GM10248 (cell line): ENCODE data around the gene EHBP1L1.

Experiments
- CTCF ChIA-PET: fragments of 300-600 bp; sonication (Branson Sonifier 250); formaldehyde crosslinking; extraction: SDS; loops from one replicate; lab custom pipeline; 2021; ENCODE audit warnings: antibody characterized with exemption; lab: Yijun Ruan, JAX
- POLR2A ChIA-PET: fragments of 350-650 bp; sonication (Branson Sonifier 250); formaldehyde crosslinking; extraction: SDS; loops from one replicate; lab custom pipeline; 2020; ENCODE audit warnings: antibody characterized with exemption; lab: Yijun Ruan, JAX
- DNase-seq: peaks from one replicate; pipeline ENCODE4 v3.0.0; 2012; ENCODE audit errors: extremely low spot score
- TF ChIP-seq, protein P1 (sequence below): IDR thresholded peaks from 2 replicates; pipeline ENCODE4 v1.5.1; 2012; ENCODE audit warnings: mild to moderate bottlenecking, low read depth; ENCODE audit errors: extremely low read depth, missing control alignments, control extremely low read depth

EHBP1L1 gene

DNA sequence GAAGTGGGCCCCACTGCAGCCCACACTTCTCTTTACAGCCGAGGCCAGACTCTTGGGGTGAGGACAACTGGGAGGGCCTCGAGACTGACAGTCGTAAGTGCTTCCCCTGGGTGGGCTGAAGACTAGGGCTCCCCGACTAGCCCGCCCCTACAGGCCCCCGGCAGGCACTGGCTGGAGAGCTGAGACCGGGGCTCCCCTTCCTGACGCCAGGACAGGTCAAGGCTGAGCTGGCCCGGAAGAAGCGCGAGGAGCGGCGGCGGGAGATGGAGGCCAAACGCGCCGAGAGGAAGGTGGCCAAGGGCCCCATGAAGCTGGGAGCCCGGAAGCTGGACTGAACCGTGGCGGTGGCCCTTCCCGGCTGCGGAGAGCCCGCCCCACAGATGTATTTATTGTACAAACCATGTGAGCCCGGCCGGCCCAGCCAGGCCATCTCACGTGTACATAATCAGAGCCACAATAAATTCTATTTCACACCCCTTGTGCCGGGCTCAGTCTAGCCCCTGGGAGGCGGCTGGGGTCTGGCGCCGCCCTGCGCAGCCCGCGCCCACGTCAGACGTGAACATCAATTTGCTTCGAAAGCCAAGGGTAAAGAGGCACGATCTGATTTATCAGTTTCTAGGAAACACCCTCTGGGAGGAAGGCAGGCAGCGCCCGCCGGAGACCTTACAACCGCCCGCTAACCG lies 37.5 kb upstream of the EHBP1L1 start:
- TF ChIP-seq, protein P1, sequence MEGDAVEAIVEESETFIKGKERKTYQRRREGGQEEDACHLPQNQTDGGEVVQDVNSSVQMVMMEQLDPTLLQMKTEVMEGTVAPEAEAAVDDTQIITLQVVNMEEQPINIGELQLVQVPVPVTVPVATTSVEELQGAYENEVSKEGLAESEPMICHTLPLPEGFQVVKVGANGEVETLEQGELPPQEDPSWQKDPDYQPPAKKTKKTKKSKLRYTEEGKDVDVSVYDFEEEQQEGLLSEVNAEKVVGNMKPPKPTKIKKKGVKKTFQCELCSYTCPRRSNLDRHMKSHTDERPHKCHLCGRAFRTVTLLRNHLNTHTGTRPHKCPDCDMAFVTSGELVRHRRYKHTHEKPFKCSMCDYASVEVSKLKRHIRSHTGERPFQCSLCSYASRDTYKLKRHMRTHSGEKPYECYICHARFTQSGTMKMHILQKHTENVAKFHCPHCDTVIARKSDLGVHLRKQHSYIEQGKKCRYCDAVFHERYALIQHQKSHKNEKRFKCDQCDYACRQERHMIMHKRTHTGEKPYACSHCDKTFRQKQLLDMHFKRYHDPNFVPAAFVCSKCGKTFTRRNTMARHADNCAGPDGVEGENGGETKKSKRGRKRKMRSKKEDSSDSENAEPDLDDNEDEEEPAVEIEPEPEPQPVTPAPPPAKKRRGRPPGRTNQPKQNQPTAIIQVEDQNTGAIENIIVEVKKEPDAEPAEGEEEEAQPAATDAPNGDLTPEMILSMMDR = no peak
- CTCF ChIA-PET = interaction anchor here (2.6 kb wide), 1 partner anchor 38 kb away, joined by 5 read pairs; the partner anchor contains the start of gene EHBP1L1
- POLR2A ChIA-PET = interaction anchor here (0.5 to 1.4 kb wide), 2 partner anchors 41 to 749 kb away, joined by 3 to 6 read pairs; no protein-coding TSS in a partner anchor
- no peak for DNase-seq

DNA sequence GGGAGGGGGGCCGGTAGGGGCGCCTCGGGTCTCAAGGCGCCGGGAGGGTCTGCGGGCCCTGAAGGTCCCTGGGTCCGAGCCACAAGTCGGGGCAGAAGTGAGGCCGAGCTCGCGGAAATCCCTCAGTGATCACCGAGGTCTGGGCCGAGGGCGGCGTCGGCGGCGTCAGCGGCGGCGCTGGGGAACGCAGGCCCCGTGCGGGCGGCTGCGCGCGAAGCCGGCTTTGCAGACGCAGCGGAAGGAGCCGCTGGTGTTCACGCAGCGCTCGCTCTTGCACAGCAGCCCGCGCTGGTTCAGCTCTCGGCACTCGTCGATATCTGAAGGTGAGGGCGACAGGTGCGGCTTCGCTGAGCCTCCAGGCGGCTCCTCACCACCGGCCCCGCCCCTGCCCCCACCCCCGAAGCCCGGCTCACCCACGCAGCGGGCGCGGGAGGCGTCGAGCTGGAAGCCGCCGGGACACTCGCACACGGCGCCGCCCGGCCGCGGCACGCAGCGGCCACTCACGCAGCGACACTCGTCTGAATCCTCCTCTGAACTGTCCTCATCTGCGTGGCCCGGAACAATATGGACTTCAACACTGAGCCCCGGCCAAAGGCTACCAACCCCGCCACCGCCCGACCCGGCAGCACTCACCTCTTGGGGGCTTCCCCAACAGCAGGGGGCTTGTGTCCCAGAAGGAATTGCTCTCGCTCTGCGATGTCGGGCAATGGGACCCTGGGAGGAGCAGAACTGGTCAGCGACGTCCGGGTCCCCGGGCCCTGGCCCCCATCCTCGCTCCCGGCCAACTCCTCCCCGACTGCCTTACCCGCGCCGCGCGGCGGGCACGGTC lies 36.7 kb upstream of the EHBP1L1 start:
- no peak for DNase-seq
- CTCF ChIA-PET = interaction anchor here (0.9 to 6.1 kb wide), 20 partner anchors 12 to 264 kb away, joined by 3 to 86 read pairs (median 9); partner anchors contain the start of genes DPF2, EHBP1L1, FAM89B and KCNK7
- TF ChIP-seq, protein P1 = no peak
- POLR2A ChIA-PET = interaction anchor here (0.5 to 1.9 kb wide), 4 partner anchors 14 to 748 kb away, joined by 3 to 6 read pairs (median 4); partner anchors contain the start of gene MALAT1

DNA sequence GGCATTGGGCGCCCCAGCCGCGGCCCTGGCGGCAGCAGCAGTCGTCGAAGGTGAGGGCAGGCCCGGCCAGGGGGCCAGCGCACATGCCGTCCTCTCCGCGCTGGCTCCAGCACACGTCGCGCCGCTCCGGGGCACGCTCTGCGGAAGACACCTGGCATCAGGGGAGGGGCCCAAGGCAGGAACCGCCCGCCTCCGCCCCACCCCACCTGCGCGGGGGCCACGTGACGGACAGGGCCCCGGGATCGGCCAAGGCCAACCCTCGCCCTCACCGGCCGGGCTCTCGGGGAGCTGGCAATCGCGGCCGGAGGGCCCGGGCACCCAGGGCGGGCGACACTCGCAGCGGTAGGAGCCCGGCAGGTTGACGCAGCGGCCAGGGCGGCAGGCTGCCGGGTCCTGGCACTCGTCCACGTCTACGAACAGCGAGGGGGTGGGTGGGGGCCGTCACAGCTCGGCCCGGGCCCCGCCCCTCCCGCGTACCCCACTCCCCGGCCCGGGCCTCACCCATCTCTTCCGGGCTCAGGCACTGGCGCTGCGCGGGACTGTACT lies 36.0 kb upstream of the EHBP1L1 start:
- POLR2A ChIA-PET = interaction anchor here (0.6 to 2.1 kb wide), 6 partner anchors 13 to 117 kb away, joined by 3 to 15 read pairs (median 4); partner anchors contain the start of genes MALAT1, NEAT1 and SCYL1
- CTCF ChIA-PET = interaction anchor here (0.7 to 6.1 kb wide), 34 partner anchors 9 to 265 kb away, joined by 3 to 86 read pairs (median 6); partner anchors contain the start of genes DPF2, EHBP1L1, FAM89B and KCNK7
- TF ChIP-seq, protein P1 = no peak
- DNase-seq = peak; percentile 85

DNA sequence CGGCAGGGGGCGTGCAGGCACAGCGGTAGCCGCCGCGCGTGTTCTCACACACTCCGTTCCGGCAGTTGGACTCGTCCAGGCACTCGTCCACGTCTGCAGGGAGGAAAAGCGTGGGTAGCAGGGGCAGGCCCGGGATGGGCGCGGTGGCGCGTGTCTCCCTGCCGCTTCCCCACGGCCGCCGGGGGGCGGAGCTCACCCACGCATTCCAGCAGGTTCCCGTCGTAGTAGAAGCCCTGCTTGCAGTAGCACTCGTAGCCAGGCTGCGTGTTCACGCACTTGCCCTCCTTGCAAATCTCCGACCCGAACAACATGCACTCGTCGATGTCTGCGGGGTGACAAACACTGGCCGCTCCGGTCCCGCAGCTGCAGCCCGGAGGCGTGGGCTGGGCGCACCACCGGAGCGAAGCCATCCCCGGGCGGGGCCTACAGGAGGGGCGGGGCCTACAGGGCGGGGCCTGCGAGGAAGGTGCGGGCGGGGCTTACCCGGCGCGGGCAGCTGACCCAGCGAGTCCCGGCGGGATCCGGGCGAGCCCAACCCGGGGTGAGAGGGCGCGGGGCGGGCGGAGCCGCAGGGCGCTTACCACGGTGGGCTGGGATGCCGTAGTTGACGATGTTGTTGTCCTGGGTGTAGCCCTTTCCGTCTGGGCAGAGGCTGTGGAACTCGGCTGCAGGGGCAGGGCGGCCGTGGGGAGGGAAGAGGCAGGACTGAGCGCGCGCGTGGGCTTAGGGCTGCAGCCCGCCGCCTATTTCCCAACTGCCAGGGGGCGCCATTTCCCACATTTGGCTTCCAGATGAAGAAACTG lies 35.4 kb upstream of the EHBP1L1 start:
- TF ChIP-seq, protein P1 = peak; percentile 81
- ChIA-PET POLR2A (interaction anchor here (0.5 to 2.1 kb wide), 9 partner anchors 9 to 118 kb away, joined by 3 to 15 read pairs (median 4); partner anchors contain the start of genes MALAT1, NEAT1 and SCYL1), CTCF (interaction anchor here (0.7 to 6.1 kb wide), 46 partner anchors 8 to 266 kb away, joined by 3 to 86 read pairs (median 6); partner anchors contain the start of genes DPF2, EHBP1L1, FAM89B and KCNK7)
- peak; percentile 98 for DNase-seq

DNA sequence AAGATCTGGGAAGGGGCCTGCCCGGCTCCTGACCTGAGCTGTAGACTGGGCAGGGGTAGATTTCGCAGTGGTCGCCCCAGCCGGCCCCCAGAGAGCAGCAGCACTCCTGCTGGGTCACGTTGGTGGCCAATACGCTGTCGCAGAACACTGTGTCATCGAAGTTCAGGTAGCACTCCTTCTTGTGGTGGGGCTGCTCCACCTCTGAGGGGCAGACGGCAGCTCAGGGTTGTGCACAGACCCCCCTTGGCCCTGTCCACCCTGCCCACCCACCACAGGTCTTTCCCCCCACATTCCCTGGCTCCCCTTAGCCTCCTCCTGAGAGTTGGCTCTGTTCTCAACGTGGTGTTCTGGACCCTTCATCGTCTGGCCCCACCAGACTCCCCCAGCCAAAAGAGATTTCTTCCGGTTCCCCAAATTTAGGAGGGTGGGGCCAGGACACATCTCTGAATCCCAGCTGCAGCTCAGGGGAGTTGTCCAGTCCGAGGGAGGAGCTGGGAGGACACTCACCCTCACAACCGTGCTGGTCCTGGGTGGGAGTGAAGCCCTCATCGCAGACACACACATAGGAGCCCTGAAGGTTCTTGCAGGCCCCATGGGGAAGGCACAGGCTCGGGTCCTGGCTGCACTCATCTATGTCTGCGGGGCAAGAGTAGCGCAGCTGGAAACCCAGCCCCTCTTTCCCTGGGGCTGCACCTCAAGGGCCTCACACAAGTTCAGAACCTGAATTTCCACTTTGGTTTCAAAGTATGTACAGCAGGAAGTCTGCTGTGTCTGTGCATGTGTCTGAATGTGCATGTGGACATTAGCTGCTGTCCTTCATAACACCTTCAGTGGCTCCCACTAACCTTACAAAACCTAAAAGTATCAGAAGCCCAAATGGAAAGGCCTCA lies 34.5 kb upstream of the EHBP1L1 start:
- CTCF ChIA-PET = interaction anchor here (0.8 to 6.1 kb wide), 38 partner anchors 7 to 267 kb away, joined by 3 to 86 read pairs (median 6); partner anchors contain the start of genes EHBP1L1, FAM89B, KCNK7 and LTBP3
- no peak for DNase-seq
- TF ChIP-seq, protein P1 = no peak
- POLR2A ChIA-PET = interaction anchor here (0.5 to 2.1 kb wide), 10 partner anchors 9 to 525 kb away, joined by 3 to 15 read pairs (median 4); partner anchors contain the start of genes MALAT1 and NEAT1
